Nucleus accumbens (tissue), 56 donors: ENCODE results near the gene SLFN14.
"Not testable (repeated sequence)": the region's sequence is repeated elsewhere in the genome, so short reads cannot be mapped to it uniquely, and the experiment has no call there.

Source experiments
- DNase-seq, 56 donors: peaks; one replicate each; lab custom pipeline; 2025; lab: John Stamatoyannopoulos, UW

The SLFN14 gene

DNA sequence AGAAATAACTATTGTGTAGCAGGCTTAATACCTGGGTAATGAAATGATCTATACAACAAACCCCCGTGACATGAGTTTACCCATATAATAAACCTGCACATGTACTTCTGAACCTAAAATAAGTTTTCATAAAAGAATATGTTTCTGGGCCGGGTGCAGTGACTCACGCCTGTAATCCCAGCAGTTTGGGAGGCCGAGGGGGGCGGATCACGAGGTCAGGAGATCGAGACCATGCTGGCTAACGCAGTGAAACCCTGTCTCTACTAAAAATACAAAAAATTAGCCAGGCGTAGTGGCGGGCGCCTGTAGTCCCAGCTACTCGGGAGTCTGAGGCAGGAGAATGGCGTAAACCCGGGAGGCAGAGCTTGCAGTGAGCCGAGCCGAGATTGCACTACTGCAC lies 2.6 kb upstream of the SLFN14 start:
- DNase-seq = not testable (repeated sequence)

- no peak for DNase-seq
Observed at GRCh38 chr17:35559495-35560210, 966 bp downstream of the SLFN14 start.

- no peak for DNase-seq
Observed at GRCh38 chr17:35557353-35557752, 3.3 kb downstream of the SLFN14 start.

DNA sequence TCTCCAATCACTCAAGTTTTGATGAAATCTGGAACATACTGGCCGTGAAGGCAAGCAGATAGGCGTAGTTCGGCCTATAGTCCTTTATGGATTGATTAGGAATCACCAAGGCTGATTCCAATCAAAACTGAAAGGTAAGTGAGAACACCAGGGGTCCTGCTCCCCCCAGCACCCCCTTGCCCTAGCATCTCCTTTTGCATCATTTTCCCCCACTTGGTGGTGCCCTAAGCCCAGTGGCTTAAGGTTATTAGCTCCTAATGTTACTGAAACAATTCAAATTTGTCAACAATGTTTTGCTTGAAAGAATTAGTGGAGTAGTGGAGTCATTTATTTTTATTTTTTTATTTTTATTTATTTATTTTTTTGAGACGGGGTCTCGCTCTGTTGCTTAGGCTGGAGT lies 4.9 kb downstream of the SLFN14 start:
- DNase-seq = no peak

DNA sequence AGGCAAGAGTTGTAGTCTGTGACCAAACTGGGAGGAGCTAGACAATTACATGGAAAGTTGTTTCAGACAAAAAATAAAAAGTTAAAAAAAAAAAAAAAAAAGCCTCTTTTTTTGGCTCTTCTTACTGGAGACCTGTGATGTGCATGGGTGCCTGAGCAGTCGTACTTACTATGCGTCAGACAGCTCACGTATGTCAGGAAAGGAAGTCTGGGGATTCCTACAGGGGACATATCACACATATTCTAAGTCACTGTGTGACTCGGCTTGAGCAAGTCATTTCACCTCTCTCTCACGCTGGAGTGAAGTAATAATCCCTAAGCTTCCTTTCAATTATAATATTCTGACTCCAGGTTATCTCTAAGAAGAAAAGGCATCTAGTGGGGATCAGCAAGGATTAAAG lies 6.0 kb downstream of the SLFN14 start:
- DNase-seq = no peak

- DNase-seq = no peak
Observed at GRCh38 chr17:35553310-35553709, 7.3 kb downstream of the SLFN14 start.

DNA sequence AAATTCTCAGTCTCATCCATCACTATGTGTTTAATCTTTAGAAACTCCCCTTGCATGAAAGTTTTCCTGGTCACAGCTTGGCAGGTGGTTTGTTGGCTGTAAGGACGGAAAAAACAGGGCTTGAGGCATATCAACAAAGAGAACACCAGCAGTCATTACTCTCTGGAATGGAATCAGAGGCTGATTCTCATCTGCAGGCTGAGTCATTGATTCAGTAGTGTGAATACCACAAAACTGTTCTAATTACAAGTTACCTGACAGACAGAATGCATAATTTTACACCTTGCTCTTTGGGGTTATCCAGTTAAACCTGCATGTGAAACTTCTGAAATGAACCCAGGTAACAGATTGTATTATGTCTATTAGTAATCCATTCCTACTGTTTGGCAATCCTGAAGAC lies 11.6 kb downstream of the SLFN14 start:
- DNase-seq = no peak

DNA sequence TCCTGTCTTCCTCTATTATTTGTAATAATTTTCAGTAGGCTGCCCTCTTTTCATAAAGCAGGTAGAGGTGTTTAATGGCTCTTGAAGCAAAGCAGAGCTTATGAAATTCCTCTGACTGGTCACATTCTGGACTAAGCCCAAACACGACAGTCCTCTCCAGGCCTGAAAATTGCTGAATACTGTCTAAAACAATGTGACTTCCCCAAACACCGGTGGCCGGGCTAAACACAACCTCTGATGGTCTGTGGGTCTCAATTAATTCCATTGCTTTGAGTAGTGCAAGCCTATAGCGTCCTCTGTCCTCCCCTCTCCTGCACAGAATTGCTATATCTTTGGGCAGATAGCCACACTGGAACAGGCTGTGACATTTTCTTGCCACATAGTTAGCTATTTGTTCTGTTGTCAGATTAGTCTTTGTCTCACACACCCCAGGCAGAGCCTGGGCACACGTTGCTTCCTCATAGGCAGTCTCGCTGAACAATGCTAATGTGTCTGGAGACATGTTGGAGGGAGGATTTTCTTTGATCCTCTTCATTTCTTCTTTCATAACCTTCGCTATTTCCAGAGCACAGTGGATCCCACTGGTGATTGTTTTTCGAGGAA lies 12.3 kb downstream of the SLFN14 start:
- DNase-seq = peak in 9 of 56 donors; percentile 0 to 23 (median 3)

DNA sequence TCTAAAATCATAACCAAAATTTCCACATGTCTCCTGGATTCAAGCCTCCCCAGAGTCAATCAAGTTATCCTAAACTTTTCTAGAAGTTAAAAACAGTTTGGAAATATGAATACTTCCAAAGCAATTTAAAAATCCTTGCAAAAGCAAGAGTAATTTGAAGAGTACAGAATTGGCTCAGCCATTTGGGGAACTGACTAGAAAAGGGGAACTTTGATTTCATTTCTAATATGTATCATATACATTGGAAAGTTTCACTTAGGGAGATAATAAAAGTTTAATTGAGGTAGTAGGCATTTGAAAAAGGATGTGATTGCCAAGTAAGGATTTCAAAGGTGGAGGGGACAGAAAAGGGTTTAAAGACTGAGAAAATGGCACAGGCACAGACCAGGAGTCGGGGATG lies 14.1 kb downstream of the SLFN14 start:
- DNase-seq = no peak

- DNase-seq = no peak
Observed at GRCh38 chr17:35545150-35545549, 15.5 kb downstream of the SLFN14 start.

- DNase-seq = no peak
Observed at GRCh38 chr17:35543856-35544255, 16.8 kb downstream of the SLFN14 start.

DNA sequence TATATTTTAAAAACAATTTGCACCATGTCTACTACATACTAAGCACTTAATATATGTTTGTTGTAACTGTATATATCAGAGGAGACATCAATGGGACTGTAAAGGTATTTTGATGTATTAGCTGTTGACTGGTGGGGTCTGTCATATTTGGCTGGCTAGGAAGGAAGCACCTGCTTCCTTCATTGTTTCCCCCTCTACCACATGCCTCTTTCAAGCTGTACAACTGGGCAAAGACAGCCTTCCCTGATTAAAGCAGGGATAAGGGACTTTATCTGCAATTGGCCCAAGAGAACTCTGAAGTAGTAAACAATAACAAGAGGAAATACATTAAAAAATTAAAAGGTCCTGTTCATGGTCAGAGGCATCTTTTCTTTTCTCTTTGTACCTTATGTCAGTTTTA lies 17.6 kb downstream of the SLFN14 start:
- DNase-seq = no peak

GRCh38 chr17:35541434-35541833 lies 19.2 kb downstream of the SLFN14 start:
- DNase-seq = no peak

- peak in 8 of 56 donors; percentile 0 to 23 (median 3) for DNase-seq
Observed at GRCh38 chr17:35540589-35541404, 19.8 kb downstream of the SLFN14 start.

- no peak for DNase-seq
Observed at GRCh38 chr17:35539659-35540026, 21.0 kb downstream of the SLFN14 start.

DNA sequence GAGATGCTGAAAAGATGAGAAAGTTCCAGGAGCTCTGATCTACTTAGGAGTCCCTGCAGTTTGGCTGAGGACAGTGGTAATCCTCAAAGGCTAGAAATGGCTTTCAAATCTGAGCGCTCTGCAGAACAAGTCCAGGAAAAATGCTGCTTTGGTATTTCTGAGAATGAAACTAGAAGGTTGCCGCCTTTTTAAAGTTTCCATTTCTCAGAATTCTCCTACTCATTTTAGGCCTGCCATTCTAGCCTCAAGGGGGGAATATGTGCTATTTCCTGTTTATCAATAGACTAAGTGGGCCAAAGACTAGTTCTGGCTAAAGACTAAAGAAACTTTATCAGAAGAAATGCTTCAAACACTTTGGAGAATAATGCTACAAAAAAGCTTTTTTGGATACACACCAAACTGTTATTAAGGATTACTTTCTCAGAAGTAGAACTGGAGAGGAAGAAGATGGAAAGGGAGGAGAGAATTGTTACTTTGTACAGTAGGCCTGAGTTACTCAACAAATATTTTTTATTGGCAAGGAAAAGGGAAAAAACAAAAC lies 22.9 kb downstream of the SLFN14 start, which contains the start of gene SLFN12L:
Gene SLFN12L (minus strand): TSS at position 78 of the 541 bp plus-strand sequence. CDS start 15,314 bp downstream, outside the sequence.
- no peak for DNase-seq

- no peak for DNase-seq
Observed at GRCh38 chr17:35536664-35537171, 23.9 kb downstream of the SLFN14 start.

GRCh38 chr17:35535406-35535805 lies 25.2 kb downstream of the SLFN14 start:
- DNase-seq = not testable (repeated sequence)

- no peak for DNase-seq
Observed at GRCh38 chr17:35534576-35535093, 26.0 kb downstream of the SLFN14 start.

DNA sequence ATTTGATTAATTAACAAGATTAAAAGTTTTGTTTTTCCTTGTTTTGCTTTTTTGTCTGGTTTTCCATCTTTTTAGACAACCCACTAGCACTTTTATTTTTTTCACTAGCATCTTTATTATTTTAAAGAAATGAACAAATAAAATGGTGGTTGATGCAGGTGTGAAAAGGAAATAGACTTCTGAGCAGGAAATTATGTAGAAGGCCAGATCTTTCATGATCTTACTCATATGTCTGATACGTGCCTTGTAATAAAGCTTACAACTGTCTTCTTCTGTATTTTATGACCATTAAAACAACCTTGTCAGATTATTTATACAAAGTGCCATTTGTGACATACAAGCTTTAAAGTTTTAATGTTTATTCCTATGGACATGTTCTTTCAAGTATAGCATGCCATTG lies 29.5 kb downstream of the SLFN14 start:
- no peak for DNase-seq

GRCh38 chr17:35529866-35530265 lies 30.8 kb downstream of the SLFN14 start:
- DNase-seq = no peak
